HG03521 (cell line): Measurements from ENCODE around the gene NEDD4.
"Not testable (repeated sequence)": the region's sequence is repeated elsewhere in the genome, so short reads cannot be mapped to it uniquely, and the experiment has no call there.

Source experiments
- ATAC-seq: cut with Tn5 transposase; IDR thresholded peaks from one replicate; pipeline ENCODE4 v1.9.1; 2021; ENCODE audit warnings: mild to moderate bottlenecking, moderate library complexity; ENCODE audit not compliant: unreplicated experiment

NEDD4 gene

GRCh38 chr15:56006371-56006770 is 13.0 kb upstream of the NEDD4 start:
- ATAC-seq: not testable (repeated sequence)

DNA sequence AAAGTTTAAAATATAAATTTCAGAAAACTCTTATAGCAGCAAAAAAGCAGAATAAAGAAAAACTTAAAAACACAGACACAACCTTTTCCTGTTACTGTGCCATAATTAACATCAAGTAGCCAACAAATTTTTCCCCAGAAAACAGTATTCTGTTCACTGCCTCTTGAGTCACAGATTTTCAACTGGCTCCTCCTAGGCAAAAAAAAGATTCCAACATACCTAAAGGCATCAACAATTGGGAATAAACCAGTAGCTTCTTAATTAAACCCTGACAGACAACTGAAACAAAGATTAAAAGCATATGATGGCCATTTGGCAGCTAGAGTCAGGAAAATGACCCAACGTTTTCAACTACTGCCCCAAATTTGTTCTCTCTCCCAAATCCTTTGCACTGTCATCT is 10.9 kb upstream of the NEDD4 start:
- ATAC-seq: not testable (repeated sequence)

DNA sequence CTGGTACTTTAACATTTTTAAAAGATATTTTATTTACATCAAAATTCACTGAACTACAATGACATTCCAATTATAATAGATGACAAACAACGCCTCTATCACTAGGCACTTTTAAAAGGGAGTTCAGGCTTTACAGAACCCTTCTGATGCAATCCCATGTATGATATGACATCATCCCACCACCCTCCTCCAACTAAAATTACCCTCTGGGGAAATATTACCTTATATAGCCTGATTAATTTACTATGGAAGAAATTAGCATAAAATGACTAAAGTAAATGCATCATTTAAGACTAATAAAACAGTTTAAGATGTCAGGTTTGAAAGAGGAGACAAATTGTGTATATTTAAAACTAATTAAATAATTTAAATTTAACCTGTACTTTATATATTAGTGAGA is 10.4 kb upstream of the NEDD4 start:
- ATAC-seq: not testable (repeated sequence)

DNA sequence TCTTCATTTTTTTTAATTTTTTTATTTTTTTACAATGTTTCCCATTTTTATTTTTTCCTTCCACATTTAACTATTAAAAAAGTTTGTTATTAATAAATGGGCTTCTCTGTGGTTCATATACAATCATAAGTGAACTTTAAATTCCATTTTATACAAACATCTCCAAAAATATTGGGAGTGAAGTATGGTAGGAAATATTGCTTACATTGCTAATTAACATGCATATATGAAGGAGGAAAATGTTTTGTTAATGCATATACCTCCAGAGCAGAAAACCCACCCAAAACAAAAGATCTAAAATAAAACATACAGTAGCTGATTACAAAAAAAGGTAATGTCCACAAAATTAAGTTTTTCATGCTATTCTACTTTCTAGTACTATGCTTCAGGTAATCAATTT is 9.9 kb upstream of the NEDD4 start:
- ATAC-seq: not testable (repeated sequence)

DNA sequence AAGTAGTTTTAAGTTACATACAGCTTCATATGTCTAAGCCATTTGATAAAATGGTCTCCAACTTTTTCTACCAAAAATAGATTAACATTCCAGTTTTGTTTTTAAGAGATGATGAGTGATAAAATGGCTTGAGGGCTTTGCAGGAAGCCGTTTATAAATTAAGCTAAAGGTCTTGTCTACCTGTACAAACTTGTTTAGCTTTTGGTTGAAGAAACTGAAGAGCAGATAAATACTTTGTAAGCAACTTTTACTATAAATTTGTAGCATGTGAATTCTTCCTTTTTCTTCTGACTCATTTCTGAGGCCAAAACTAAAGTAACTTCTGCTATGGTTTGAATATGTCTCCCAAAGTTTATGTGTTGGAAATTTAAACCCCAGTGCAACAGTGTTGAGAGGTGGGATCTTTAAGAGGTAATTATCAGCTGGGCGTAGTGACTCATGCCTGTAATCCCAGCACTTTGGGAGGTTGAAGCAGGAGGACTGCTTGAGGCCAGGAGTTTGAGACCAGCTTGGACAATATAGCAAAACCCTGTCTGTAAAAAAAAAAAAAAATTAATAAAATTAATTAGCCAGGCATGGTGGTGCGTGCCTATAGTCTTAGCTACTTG is 8.2 kb upstream of the NEDD4 start:
- no peak for ATAC-seq

DNA sequence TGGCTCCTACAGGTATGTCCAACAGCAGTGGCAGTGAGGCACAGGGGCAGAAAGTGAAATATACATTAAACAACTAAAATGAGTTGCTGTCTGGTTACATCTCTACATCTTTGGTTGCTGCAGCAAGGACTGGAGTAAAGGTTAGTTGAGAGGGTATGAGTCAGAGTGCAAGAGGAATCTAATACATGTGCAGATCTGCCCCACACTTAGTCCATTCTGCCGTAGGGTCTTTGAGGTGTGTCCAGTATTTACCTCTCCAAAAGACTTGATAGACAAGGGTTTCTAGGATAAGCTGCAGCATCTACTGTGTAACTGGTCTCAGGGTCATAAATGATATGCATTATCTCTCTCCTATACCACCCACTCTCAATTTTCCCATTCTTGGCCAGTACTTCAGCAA is 6.2 kb upstream of the NEDD4 start:
- no peak for ATAC-seq

DNA sequence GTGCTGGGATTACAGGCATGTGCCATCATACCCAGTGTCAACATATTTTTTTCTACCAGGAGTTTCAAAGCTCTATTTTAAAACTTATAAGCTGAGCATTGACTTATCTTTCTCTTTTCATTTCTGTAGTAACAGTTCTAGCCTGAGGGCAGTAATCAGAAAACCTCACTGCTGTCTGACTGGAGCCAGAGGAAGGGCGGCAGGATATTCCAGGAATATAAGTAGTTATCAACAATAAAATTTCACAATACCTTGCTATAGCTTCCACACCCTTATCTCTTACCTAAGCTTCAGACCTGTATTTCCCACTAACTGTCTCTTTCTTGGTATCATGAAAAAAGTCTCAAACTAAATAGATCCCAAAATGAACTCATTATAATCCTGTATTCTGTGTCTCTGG is 5.1 kb upstream of the NEDD4 start:
- no peak for ATAC-seq

DNA sequence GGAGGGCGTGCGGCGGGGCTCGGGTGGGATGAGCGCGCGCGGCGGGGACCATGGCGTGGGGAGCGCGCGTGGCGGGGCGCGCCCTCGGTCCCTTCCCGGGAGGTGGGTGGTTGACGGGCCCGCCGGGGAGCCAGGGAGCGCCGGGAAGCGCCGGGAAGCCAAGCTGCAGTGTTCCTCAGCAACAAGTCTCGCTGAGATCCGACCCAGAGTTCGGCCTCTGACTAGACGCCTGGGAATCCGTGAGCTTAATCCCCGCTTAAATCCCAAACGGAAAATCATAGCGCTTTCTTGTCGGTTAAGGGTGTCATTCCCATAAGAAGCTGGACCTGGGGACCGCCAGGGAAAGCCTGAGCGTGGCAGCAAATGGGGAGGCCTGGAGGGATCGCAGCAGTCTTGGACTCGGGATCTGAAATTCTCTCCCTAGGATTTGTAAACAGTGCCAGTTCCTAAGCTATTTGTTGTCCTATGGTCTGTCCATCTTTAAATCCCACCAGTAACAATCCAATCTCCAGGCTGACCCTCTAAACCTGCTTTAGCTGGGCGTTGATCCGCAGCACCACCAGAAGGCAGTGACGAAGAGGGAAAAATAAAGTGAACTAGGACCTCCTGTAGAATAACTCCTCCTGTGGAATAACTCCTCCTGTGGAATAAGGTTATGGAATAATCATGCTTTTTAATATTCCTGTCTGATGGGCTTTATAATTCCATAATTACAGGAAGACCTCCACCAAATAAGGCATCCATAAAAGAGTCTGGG is 570 bp upstream of the NEDD4 start:
- ATAC-seq: no peak

DNA sequence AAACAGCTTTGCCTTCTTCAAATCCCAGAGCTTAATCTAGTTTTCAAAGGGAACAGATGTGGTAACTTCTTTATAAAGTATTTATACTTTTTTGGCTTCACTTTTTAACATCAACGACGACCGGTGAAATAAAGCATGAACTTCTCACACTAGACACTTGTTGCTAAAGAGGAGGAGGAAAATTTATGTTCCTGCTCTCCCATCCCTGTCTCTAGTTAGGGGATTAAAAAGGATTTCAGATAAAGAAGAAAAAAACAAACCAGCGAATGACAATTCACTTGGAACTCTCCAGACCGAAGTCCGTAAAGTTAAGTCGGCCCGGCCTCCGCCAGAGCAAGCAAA is 672 bp downstream of the NEDD4 start:
- no peak for ATAC-seq

GRCh38 chr15:55991802-55992768 is 1.3 kb downstream of the NEDD4 start:
- no peak for ATAC-seq

DNA sequence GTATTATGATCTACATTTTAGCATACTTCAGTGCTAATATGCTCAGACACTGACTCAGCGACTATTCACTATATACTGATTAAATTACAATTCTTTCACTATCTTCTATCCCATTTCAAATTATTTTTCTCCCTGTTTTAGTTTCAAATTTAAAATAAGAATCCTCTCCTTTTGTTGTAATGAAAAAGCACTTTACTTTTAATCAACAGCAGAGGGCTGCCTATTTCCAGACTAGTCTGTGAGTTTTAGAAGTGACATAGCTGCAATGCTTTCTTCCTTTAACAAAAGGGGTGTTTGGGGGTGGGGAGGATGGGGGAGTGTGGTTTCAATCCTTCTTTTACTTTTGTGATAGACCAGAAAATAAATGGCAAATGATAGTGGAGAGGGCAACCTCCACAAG is 2.4 kb downstream of the NEDD4 start:
- no peak for ATAC-seq

DNA sequence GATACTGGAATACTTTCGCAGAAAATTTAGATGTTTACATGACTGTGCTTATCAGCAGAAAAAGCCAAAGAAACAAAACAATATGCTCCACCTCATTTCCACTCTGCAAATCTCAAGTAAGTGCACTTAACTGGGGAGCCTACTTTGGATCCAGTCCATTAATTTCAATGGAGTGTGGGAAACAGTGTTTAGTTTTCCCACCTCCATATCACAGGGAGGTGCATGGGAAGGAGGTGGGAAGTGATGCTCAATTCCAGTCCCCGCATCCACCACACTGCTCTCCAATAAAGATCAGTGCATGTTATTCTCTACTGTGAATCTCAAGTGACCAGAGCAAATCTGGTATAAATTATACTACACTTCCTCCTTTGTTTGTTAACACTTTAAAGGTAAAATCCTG is 2.9 kb downstream of the NEDD4 start:
- no peak for ATAC-seq

GRCh38 chr15:55989383-55989782 is 4.0 kb downstream of the NEDD4 start:
- no peak for ATAC-seq

DNA sequence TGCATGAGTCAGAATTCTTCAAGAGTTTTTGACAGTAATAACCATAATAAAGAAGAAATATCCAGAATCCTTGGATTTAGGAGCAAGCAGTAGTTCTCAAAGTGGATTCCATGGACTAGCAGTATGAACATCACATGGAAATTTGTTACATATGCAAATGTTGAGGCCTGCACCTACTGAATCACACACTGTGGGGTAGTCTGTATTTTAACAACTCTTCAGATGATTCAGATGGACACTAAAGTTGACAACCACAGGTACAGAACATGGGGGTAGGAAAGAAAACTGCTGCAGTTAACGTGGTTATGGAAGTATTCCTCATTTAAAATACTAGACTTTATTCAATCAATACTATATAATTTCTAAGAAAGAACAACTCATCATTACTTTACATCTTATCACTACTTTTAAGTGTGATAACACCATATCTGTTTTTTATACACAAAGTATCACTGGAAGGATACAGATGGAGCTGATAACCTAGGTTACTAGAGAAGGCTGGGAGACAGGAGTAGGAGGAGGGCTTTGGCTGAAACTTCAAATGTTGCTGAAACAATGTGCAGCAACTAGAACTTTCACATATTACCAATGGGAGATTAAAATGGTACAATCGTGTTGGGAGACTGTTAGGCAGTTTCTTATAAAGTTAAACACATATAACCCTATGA is 11.7 kb downstream of the NEDD4 start:
- ATAC-seq: no peak

- no peak for ATAC-seq
These were observed 12.9 kb downstream of the NEDD4 start for GRCh38 chr15:55980511-55980910.

- ATAC-seq: no peak
These were observed 16.2 kb downstream of the NEDD4 start for GRCh38 chr15:55977231-55977630.

DNA sequence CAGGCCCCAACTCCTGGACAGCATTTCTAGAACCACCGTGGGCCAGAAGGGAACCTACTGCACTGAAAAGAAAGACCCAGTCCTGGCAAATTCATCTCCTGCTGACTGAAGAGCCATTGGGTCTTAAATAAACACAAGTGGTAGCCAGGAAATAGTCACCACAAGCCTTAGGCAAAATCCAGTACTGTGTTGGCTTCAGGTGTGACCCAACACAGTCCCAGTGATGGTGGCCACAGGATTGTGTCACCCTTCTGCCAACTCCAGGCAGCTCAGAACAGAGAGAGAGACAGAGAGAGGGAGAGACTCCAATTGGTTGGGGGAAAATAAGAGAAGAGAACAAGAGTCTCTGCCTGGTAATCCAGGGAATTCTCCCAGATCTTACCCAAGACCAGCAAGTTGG is 23.1 kb downstream of the NEDD4 start:
- no peak for ATAC-seq

- no peak for ATAC-seq
These were observed 23.8 kb downstream of the NEDD4 start for GRCh38 chr15:55969582-55969981.

DNA sequence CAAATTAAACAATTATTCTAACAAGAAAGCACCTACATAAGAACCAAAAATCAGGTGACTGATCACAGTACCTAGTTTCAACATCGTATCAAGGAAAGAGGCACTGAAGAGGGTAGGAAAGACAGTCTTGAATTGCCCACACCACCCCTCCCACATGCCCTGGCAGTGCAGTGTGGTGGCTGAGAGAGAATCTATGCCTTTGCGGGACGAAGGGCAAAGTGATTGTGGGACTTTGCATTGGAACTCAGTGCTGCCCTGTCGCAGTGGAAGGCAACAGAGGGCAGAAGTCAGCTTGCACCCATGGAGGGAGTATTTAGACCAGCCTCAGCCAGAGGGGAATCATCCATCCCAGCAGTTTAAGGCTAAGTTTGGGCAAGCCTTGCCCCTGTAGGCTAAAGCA is 24.5 kb downstream of the NEDD4 start:
- no peak for ATAC-seq

GRCh38 chr15:55965091-55965490 is 28.3 kb downstream of the NEDD4 start:
- no peak for ATAC-seq

DNA sequence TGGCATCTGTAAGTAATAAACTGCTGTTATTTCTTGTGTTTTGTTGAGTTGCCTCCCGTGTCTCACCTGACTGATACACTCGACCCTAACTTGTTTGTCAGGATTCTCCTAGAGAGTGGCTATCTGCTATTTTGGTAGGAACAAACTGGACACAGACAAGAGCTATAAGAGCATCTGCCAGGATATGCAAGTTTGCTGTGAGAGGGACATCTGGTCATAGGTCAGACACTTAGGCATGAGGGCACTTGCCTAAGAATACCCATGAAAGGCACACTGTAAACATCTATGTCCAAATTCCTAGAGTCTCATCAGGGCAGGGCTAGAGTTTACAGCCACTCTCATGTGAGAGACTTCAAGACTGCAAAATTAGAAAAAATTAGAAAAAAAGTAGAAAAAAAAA is 32.5 kb downstream of the NEDD4 start:
- no peak for ATAC-seq
